BE2C (cell line): ENCODE measurements around the gene TBC1D2B.

Source experiments
- DNase-seq: peaks from one replicate; pipeline ENCODE4 v3.0.0-alpha.2; 2020
- H3K27me3 ChIP-seq: fragments of 250-450 bp; sonication (Bioruptor Pico); 2 replicates; pipeline ENCODE4 v1.5.1; 2020; ENCODE audit warnings: mild to moderate bottlenecking
- H3K36me3 ChIP-seq: fragments of 250-450 bp; sonication (Bioruptor Pico); 2 replicates; pipeline ENCODE4 v1.5.1; 2020; ENCODE audit warnings: mild to moderate bottlenecking
- H3K4me1 ChIP-seq: fragments of 250-450 bp; sonication (Bioruptor Pico); 2 replicates; pipeline ENCODE4 v1.5.1; 2020
- H3K4me3 ChIP-seq: 2 replicates; pipeline ENCODE4 v1.5.1; 2011; ENCODE audit warnings: low read depth, low read length
- H3K9me3 ChIP-seq: fragments of 250-450 bp; sonication (Bioruptor Pico); 2 replicates; pipeline ENCODE4 v1.5.1; 2020
- CTCF ChIP-seq: IDR thresholded peaks from 2 replicates; pipeline ENCODE4 v1.5.1; 2012; ENCODE audit warnings: mild to moderate bottlenecking, low read depth, low read length

The TBC1D2B gene

GRCh38 chr15:78016860-78017259 lies 60.7 kb downstream of the TBC1D2B start:
- no peak for DNase-seq
- H3K4me3 ChIP-seq, result no peak overlapping the region
- H3K4me1 ChIP-seq, result 0 out of 2 replicates have a peak, but pooled peaks cover 3% of the 10 kb centered on the region
- TF ChIP-seq CTCF, result no peak
- no peaks in the 10 kb centered on the region for H3K27me3 ChIP-seq
- H3K36me3 ChIP-seq, result peaks cover 22% of the 10 kb centered on the region
- no peaks in the 10 kb centered on the region for H3K9me3 ChIP-seq

GRCh38 chr15:78012643-78013077 lies 64.9 kb downstream of the TBC1D2B start:
- H3K9me3 ChIP-seq, result no peaks in the 10 kb centered on the region
- no peak overlapping the region for H3K4me3 ChIP-seq
- H3K27me3 ChIP-seq, result no peaks in the 10 kb centered on the region
- DNase-seq, result no peak
- TF ChIP-seq CTCF, result no peak
- peaks cover 34% of the 10 kb centered on the region for H3K36me3 ChIP-seq
- H3K4me1 ChIP-seq, result 0 out of 2 replicates have a peak, but pooled peaks cover 3% of the 10 kb centered on the region

- H3K4me1 ChIP-seq, result peaks cover 4% of the 10 kb centered on the region
- TF ChIP-seq CTCF, result no peak
- peaks cover 24% of the 10 kb centered on the region for H3K36me3 ChIP-seq
- H3K27me3 ChIP-seq, result no peaks in the 10 kb centered on the region
- no peaks in the 10 kb centered on the region for H3K9me3 ChIP-seq
- H3K4me3 ChIP-seq, result no peak overlapping the region
- DNase-seq, result no peak
Observed at GRCh38 chr15:78010067-78010466, 67.4 kb downstream of the TBC1D2B start.

GRCh38 chr15:78007964-78008886 lies 69.3 kb downstream of the TBC1D2B start:
- no peak for TF ChIP-seq CTCF
- H3K9me3 ChIP-seq, result no peaks in the 10 kb centered on the region
- no peaks in the 10 kb centered on the region for H3K27me3 ChIP-seq
- DNase-seq, result no peak
- H3K4me3 ChIP-seq, result no peak overlapping the region
- H3K4me1 ChIP-seq, result peaks cover 11% of the 10 kb centered on the region
- peaks cover 27% of the 10 kb centered on the region for H3K36me3 ChIP-seq

- H3K36me3 ChIP-seq, result peaks cover 24% of the 10 kb centered on the region
- H3K9me3 ChIP-seq, result no peaks in the 10 kb centered on the region
- no peak overlapping the region for H3K4me3 ChIP-seq
- no peaks in the 10 kb centered on the region for H3K27me3 ChIP-seq
- no peak for TF ChIP-seq CTCF
- DNase-seq, result no peak
- H3K4me1 ChIP-seq, result peaks cover 11% of the 10 kb centered on the region
Observed at GRCh38 chr15:78007211-78007931, 70.1 kb downstream of the TBC1D2B start.
